HG02798 (cell line): ENCODE data around the gene SIPA1L3.
"Not testable (repeated sequence)": the region's sequence is repeated elsewhere in the genome, so short reads cannot be mapped to it uniquely, and the experiment has no call there.

Experiments
- ATAC-seq: cut with Tn5 transposase; IDR thresholded peaks from one replicate; pipeline ENCODE4 v1.9.1; 2021; ENCODE audit warnings: mild to moderate bottlenecking; ENCODE audit not compliant: unreplicated experiment, poor library complexity

The SIPA1L3 gene

GRCh38 chr19:38057959-38058690, 151.1 kb downstream of the SIPA1L3 start:
- no peak for ATAC-seq

- ATAC-seq, result no peak
Measured at GRCh38 chr19:38059897-38060296, 152.9 kb downstream of the SIPA1L3 start.

GRCh38 chr19:38060331-38060730, 153.3 kb downstream of the SIPA1L3 start:
- ATAC-seq, result no peak

GRCh38 chr19:38061294-38061693, 154.3 kb downstream of the SIPA1L3 start:
- no peak for ATAC-seq

- no peak for ATAC-seq
Measured at GRCh38 chr19:38062959-38063761, 156.2 kb downstream of the SIPA1L3 start.

DNA sequence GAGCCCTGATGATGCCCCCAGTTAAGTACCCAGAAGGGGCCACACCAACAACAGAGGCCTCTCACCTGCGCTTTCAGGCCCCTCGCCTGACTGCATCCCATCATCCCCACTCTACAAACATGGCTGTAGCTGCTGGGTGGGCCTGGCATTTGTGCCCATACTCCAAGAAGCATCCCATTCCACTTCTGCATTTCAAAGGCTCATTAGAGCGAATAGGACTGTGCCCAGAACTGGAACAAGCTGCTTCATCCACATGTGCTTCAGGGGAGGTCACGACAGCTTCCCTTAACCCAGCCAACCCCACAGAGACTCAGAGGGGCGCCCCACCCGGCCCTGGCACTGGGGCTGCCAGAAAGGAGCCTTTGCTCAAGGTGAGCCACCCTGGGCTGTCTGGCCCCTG, 156.9 kb downstream of the SIPA1L3 start:
- no peak for ATAC-seq

DNA sequence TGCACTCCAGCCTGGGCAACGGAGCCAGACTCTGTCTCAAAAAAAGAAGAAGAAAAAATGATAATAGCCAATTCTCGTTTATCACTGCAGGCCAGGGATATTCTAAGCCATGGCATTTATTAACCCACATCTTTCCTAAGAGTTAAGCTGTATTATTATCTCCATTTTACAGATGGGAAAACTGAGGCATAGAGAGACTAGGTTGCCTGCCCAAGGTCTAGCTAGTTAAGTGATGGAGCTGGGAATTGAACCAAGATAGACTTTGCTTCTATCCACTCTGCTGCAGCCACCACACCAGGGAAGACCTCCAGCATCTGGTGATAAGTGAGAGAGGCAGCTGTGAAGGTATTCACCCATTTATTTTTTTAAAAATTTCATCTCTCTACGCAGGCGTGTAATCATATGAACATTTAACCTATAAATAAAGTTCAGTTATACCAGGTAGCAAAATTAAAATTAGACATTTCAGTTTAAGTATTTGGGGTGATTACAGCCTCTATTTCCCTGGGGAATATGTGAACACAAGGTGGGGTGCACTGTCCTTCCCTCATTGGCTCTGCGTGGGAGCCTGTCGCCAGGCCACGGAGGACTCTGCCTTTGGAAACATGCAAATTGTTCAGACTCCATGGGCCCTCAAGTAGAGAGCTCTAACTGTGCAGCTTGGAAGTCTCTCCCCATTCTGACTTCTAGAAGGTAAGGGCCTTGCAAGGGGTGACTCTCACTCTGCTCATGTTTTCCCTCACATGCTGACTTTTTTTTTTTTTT, 157.8 kb downstream of the SIPA1L3 start:
- ATAC-seq, result no peak

DNA sequence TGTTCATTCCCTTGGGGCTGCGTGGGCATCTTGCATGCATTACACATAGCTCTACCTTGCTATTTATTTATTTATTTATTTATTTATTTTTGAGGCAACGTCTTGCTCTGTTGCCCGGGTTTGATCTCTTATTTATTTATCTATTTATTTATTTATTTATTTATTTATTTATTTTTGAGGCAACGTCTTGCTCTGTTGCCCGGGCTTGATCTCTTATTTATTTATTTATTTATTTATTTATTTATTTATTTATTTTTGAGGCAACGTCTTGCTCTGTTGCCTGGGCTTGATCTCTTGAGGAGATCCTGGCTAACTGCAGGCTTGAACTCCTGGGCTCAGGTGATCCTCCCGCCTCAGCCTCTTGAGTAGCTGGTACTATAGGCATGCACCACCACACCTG, 158.8 kb downstream of the SIPA1L3 start:
- not testable (repeated sequence) for ATAC-seq

DNA sequence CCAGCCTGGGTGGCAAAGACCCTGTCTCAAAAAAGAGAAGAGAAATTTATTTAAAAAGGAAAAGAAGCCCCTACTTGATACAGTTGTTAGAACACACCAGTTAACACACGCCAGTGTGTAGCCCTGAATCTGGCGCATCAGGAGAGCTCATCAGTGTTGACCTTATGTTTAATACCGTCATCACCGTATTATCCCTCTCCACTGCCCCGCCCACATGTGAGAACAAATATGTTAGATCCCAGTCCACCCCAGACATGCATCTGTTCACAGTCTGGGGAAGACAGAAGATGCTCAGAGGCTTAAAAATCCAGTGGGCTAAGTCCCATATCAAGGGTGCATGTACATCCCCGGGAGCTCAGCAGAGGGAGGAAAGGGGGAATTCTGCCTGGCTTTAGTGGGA, 161.8 kb downstream of the SIPA1L3 start:
- ATAC-seq, result no peak

- no peak for ATAC-seq
Measured at GRCh38 chr19:38070573-38070972, 163.6 kb downstream of the SIPA1L3 start.

DNA sequence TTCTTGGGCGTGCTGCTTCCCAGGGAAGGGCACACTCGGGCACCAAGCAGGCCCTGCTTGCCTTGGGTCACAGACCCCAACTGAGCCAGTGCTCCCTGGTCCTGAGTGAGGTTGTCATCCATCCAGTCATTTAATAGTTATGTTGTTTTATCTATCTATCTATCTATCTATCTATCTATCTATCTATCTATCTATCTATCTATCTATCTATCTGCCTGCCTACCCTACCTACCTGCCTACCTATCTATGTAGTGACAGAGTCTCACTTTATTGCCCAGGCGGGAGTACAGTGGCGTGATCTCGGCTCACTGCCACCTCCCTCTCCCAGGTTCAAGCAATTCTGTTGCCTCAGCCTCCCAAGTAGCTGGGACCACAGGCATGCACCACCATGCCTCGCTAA, 164.0 kb downstream of the SIPA1L3 start:
- not testable (repeated sequence) for ATAC-seq

DNA sequence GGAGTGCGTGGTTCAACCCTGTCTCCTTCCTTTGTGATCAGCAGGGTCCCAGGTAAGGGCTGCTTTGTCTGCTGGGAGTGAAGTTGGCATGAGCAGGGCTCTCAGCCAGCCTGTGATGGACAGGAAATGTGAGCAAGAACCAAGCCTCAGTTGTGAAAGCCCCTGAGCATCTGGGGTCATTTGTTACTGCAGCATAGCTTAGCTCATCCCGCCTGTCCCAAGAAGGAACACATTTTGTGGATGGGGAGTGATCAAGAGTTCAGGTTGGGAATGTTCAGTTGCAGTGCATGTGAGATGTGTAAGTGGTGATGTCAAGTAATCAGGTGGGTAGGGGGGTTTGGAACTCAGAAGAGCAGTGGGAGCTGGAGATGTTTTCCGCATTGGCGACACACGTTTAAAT, 164.6 kb downstream of the SIPA1L3 start:
- ATAC-seq, result no peak

GRCh38 chr19:38072776-38073750, 166.1 kb downstream of the SIPA1L3 start:
- ATAC-seq, result no peak

- ATAC-seq, result no peak
Measured at GRCh38 chr19:38073841-38074685, 167.1 kb downstream of the SIPA1L3 start.

DNA sequence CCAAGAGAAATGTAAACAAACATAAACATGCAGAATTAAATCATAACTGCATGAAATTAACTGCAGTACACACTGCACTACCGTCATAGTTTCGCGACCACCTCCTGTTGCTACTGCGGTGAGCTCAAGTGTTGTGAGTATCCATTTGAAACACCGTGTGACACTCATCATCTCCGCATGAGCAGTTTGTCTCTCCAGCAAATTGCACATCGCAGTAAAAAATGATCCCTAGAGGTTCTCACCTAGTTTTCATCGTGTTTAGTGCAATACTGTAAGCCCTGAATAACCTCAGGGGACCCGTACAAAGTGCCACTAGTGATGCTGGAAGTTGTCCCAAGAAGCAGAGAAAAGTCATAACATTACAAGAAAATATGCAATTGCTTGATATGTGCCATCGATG, 169.3 kb downstream of the SIPA1L3 start:
- ATAC-seq, result no peak

- ATAC-seq, result no peak
Measured at GRCh38 chr19:38078302-38078930, 171.4 kb downstream of the SIPA1L3 start.

GRCh38 chr19:38079926-38080380, 172.9 kb downstream of the SIPA1L3 start:
- peak; percentile 73 for ATAC-seq

GRCh38 chr19:38081547-38082255, 174.7 kb downstream of the SIPA1L3 start:
- ATAC-seq, result no peak
